Suprapubic skin (tissue), 4 donors: ENCODE measurements around the gene NTMT1. TPM values are rescaled to one million over a fixed set of nuclear protein-coding genes. Genes with fewer than 3 reads are reported as not detected.

ENCODE experiments used
- DNase-seq, 2 donors: peaks; one replicate each; pipeline ENCODE4 v3.0.0-alpha.2; 2019; ENCODE audit warnings: low spot score in 2 of 2
- H3K27ac ChIP-seq: fragments of 200-600 bp; sonication (generic); one replicate; pipeline ENCODE4 v1.5.1; 2019
- H3K27me3 ChIP-seq: fragments of 200-600 bp; sonication (generic); one replicate; pipeline ENCODE4 v1.5.1; 2019
- H3K36me3 ChIP-seq: fragments of 200-600 bp; sonication (generic); one replicate; pipeline ENCODE4 v1.5.1; 2019
- H3K4me1 ChIP-seq: fragments of 200-600 bp; sonication (generic); one replicate; pipeline ENCODE4 v1.5.1; 2019
- H3K4me3 ChIP-seq: fragments of 200-600 bp; sonication (generic); one replicate; pipeline ENCODE4 v1.5.1; 2019; ENCODE audit warnings: mild to moderate bottlenecking
- H3K9me3 ChIP-seq: fragments of 200-600 bp; sonication (generic); one replicate; pipeline ENCODE4 v1.5.1; 2019
- CTCF ChIP-seq, 2 donors: fragments of 200-600 bp in 1 of 2; fragments of 450-650 bp in 1 of 2; sonication (generic) in 1 of 2; IDR thresholded peaks; one replicate each; pipeline ENCODE4 v1.5.1; 2016 to 2019; ENCODE audit warnings: antibody characterized with exemption in 2 of 2, mild to moderate bottlenecking in 1 of 2, moderate library complexity in 1 of 2
- EP300 ChIP-seq: sonication (generic); formaldehyde crosslinking; IDR thresholded peaks from one replicate; pipeline ENCODE4 v1.6.1; 2017; ENCODE audit warnings: antibody characterized with exemption
- POLR2A ChIP-seq, 2 donors: fragments of 450-650 bp; IDR thresholded peaks; one replicate each; pipeline ENCODE4 v1.6.1; 2017; ENCODE audit warnings: antibody characterized with exemption in 2 of 2, mild to moderate bottlenecking in 2 of 2, moderate library complexity in 2 of 2
- POLR2AphosphoS5 ChIP-seq, 3 donors: sonication (generic); formaldehyde crosslinking; IDR thresholded peaks; one replicate each; pipeline ENCODE4 v1.6.1; 2017; ENCODE audit warnings: antibody characterized with exemption in 3 of 3
- WGBS: methylation state at CpG from one replicate; pipeline ENCODE4 v1.1.5; 2018; 5-methylcytosine and 5-hydroxymethylcytosine counted together
- total RNA-seq, 4 donors: library from RNA; depleted of rRNA; stranded (reverse); fragments of >200 nt; gene quantifications; one replicate each; pipeline ENCODE4 v1.1.0, GENCODE V29; 2016

Gene NTMT1
- total RNA-seq, 4 donors from 2014 or later, result 19.4 to 25.0 (median 20.8) TPM

GRCh38 chr9:129629251-129629820 is 3.4 kb downstream of the NTMT1 start:
- 94% methylated on average over 6 of the region's 8 CpGs for WGBS
- Histone ChIP-seq H3K27ac (no peak overlapping the region), H3K9me3 (no peaks in the 10 kb centered on the region), H3K36me3 (peaks cover 18% of the 10 kb centered on the region), H3K27me3 (no peaks in the 10 kb centered on the region), H3K4me3 (no peak overlapping the region), H3K4me1 (peaks cover 75% of the 10 kb centered on the region)
- TF ChIP-seq POLR2A (IDR thresholded peaks at IDR 0.05) (no peak), POLR2AphosphoS5 (IDR thresholded peaks at IDR 0.05) (no peak), CTCF (IDR thresholded peaks at IDR 0.05) (no peak), EP300 (no peak)
- no peak for DNase-seq

- no peak for TF ChIP-seq POLR2AphosphoS5 (IDR thresholded peaks at IDR 0.05)
- no peak for TF ChIP-seq POLR2A (IDR thresholded peaks at IDR 0.05)
- no peak for TF ChIP-seq EP300
- no peak for TF ChIP-seq CTCF (IDR thresholded peaks at IDR 0.05)
- Histone ChIP-seq H3K9me3 (no peaks in the 10 kb centered on the region), H3K4me1 (peaks cover 62% of the 10 kb centered on the region), H3K36me3 (peaks cover 36% of the 10 kb centered on the region), H3K27ac (no peak overlapping the region), H3K4me3 (no peak overlapping the region), H3K27me3 (no peaks in the 10 kb centered on the region)
- 65% methylated on average over 21 of the region's 21 CpGs for WGBS
- DNase-seq, result no peak
Observed at GRCh38 chr9:129630967-129631673, 5.2 kb downstream of the NTMT1 start.

- no peak overlapping the region for H3K4me3 ChIP-seq
- H3K27ac ChIP-seq, result no peak overlapping the region
- no peaks in the 10 kb centered on the region for H3K27me3 ChIP-seq
- H3K9me3 ChIP-seq, result no peaks in the 10 kb centered on the region
- WGBS, result 48% methylated on average over 15 of the region's 19 CpGs
- H3K4me1 ChIP-seq, result peaks cover 58% of the 10 kb centered on the region
- TF ChIP-seq EP300 (no peak), CTCF (IDR thresholded peaks at IDR 0.05) (no peak), POLR2A (IDR thresholded peaks at IDR 0.05) (no peak), POLR2AphosphoS5 (IDR thresholded peaks at IDR 0.05) (no peak)
- no peak for DNase-seq
- H3K36me3 ChIP-seq, result peaks cover 42% of the 10 kb centered on the region
Observed at GRCh38 chr9:129631674-129632129, 5.7 kb downstream of the NTMT1 start.

GRCh38 chr9:129632460-129632859 is 6.5 kb downstream of the NTMT1 start:
- no peaks in the 10 kb centered on the region for H3K27me3 ChIP-seq
- H3K27ac ChIP-seq, result no peak overlapping the region
- 77% methylated on average over 13 of the region's 13 CpGs for WGBS
- TF ChIP-seq CTCF (IDR thresholded peaks at IDR 0.05), result no peak
- TF ChIP-seq POLR2A (IDR thresholded peaks at IDR 0.05), result no peak
- no peak for TF ChIP-seq POLR2AphosphoS5 (IDR thresholded peaks at IDR 0.05)
- no peak for TF ChIP-seq EP300
- peaks cover 50% of the 10 kb centered on the region for H3K36me3 ChIP-seq
- H3K4me1 ChIP-seq, result peaks cover 51% of the 10 kb centered on the region
- no peak overlapping the region for H3K4me3 ChIP-seq
- H3K9me3 ChIP-seq, result no peaks in the 10 kb centered on the region
- no peak for DNase-seq

GRCh38 chr9:129633207-129633606 is 7.2 kb downstream of the NTMT1 start:
- Histone ChIP-seq H3K27me3 (no peaks in the 10 kb centered on the region), H3K4me1 (peaks cover 43% of the 10 kb centered on the region), H3K9me3 (no peaks in the 10 kb centered on the region), H3K27ac (no peak overlapping the region), H3K4me3 (no peak overlapping the region), H3K36me3 (peaks cover 57% of the 10 kb centered on the region)
- DNase-seq, result no peak
- TF ChIP-seq EP300, result no peak
- TF ChIP-seq POLR2AphosphoS5 (IDR thresholded peaks at IDR 0.05), result no peak
- WGBS, result 88% methylated on average over 4 of the region's 4 CpGs
